Activated naive CD8-positive, alpha-beta T cell (primary cell): ENCODE results near the gene RUNX2.
"Not testable (repeated sequence)": the region's sequence is repeated elsewhere in the genome, so short reads cannot be mapped to it uniquely, and the experiment has no call there.

Experiments used
- H3K27ac Mint-ChIP-seq: one replicate; pipeline ENCODE4 v1.8.0; 2021; ENCODE audit warnings: mixed read lengths
- H3K27me3 Mint-ChIP-seq: one replicate; pipeline ENCODE4 v1.8.0; 2021; ENCODE audit warnings: mixed read lengths
- H3K36me3 Mint-ChIP-seq: one replicate; pipeline ENCODE4 v1.8.0; 2021; ENCODE audit warnings: mixed read lengths
- H3K4me1 Mint-ChIP-seq: one replicate; pipeline ENCODE4 v1.8.0; 2021; ENCODE audit warnings: low read depth, mixed read lengths
- H3K4me3 Mint-ChIP-seq: one replicate; pipeline ENCODE4 v1.8.0; 2021; ENCODE audit warnings: mild to moderate bottlenecking, mixed read lengths
- H3K9me3 Mint-ChIP-seq: one replicate; pipeline ENCODE4 v1.8.0; 2021; ENCODE audit warnings: low read depth, mixed read lengths

The RUNX2 gene

DNA sequence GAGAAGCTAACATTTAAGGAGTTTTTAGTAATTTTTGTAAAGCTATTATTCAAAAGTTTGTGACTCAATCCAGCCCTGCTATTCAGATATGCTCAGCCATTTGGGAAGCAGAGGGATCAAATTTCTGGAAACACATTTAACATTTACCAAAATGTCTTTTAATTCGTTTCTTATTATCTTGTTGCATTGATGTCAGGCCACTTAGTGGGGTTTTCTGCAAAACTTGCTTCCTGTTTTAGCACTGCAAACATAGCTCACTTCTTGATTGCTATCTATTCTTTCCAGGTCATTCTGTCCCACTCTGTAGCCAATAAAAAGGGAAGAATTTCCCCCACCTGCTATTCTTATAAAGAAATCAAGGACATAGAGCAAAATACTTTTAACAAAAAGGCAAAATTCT lies 226.5 kb downstream of the RUNX2 start:
- H3K36me3 Mint-ChIP-seq = peaks cover 6% of the 10 kb centered on the region
- H3K4me3 Mint-ChIP-seq = no peak overlapping the region
- peaks cover 20% of the 10 kb centered on the region for H3K4me1 Mint-ChIP-seq
- no peaks in the 10 kb centered on the region for H3K27me3 Mint-ChIP-seq
- no peak overlapping the region for H3K27ac Mint-ChIP-seq
- H3K9me3 Mint-ChIP-seq = no peaks in the 10 kb centered on the region

DNA sequence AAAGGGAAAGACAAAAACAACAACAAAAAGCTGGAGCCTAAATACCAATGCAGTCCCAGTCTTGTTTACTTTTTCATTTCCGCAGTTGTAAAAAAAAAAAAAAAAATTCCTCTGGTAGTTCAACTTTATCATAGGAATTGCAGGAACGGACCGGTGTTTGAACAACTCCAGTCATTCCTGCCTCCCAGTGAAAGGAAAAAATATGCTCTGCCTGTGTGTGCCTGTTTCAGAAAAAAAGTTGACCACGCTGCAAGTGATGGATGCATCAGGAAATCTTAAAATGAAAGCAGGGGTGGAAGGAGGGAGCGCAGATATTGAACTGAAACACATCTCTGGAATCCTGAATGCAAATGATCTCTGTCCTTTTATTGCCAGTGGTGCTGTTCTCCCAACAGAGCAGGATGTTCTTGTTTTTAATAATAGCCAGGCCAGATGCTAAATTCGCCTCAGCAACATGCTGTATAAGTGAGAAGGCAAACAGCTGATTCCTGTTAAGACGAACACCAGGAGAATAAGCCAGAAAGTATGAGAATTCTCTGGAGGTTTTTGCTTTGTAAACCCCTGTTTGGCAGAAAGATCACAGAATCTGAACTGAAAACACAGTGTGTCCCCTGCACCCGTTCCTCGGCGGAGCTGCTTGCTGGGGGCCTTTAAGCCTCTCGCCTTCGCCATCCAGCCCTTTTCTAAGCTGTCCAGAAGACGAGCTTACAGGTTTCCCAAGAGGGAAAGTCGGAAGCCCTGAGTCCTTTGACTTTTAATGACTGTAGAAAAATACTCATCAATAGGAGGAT lies 228.0 kb downstream of the RUNX2 start:
- Mint-ChIP-seq H3K4me1 (peaks cover 28% of the 10 kb centered on the region), H3K9me3 (no peaks in the 10 kb centered on the region), H3K4me3 (no peak overlapping the region), H3K27me3 (no peaks in the 10 kb centered on the region), H3K27ac (no peak overlapping the region), H3K36me3 (peaks cover 8% of the 10 kb centered on the region)

DNA sequence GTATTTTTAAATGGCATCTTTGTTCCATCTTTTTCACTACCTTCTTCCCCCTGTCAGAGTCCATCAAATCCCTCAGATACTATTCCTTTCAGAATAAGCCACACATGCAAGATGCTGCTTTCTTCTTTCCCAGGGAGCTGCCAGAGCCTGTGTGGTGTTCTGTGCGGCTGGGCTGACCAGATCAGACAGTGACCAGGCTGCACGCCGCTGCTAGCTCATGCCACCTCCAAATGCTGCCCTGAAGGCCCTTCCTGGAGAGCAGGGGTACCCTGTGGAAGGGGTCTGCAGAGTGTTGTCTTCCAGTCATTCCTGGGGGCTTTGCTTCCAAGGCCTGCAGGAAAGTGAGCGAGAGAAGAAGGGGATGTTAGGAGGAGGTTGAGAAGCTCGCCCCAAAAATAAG lies 228.7 kb downstream of the RUNX2 start:
- Mint-ChIP-seq H3K9me3 (no peaks in the 10 kb centered on the region), H3K27ac (peak overlapping the region; percentile 42), H3K4me1 (peaks cover 28% of the 10 kb centered on the region), H3K4me3 (no peak overlapping the region), H3K27me3 (no peaks in the 10 kb centered on the region), H3K36me3 (peaks cover 8% of the 10 kb centered on the region)

DNA sequence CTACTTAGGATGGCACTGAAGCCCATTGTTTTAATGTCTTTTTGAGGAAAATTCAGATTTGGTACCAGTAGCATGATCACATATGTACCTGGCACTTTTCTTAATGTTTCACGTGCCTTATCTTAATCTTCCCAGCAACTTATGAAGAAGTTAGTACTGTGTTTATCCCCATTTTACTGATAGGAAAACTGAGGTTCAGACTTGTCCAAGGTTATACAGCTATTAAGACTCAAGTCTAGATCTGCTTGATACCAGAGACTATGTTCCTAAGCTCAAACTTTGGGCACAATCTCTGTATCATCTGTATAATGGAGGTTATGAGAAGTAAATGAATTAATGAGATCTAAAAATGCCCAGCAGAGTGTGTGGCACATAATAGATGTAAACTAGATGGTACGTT lies 229.3 kb downstream of the RUNX2 start:
- Mint-ChIP-seq H3K36me3 (peaks cover 8% of the 10 kb centered on the region), H3K4me3 (no peak overlapping the region), H3K27ac (peak overlapping the region; percentile 42), H3K4me1 (peaks cover 26% of the 10 kb centered on the region), H3K27me3 (no peaks in the 10 kb centered on the region), H3K9me3 (no peaks in the 10 kb centered on the region)

DNA sequence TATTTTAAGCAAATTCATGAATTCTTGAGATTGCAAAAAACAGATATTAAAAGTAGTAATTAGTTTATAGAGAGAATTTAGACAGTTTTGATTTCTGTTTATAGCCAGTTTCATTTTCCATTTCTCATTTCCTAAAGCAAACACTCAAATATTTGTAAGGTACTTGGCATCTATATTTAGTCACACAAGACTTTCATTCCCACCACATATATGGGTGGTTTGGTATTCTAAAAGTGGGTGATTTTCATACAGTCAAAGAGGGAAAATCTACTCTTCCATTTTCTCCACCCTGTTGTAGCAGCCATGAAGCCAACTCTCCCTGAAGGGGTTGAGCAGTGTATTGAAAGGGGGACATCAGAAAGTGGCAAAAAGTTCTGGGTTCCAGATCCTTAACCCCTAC lies 230.7 kb downstream of the RUNX2 start:
- H3K9me3 Mint-ChIP-seq = no peaks in the 10 kb centered on the region
- peak overlapping the region; percentile 77 for H3K27ac Mint-ChIP-seq
- H3K4me3 Mint-ChIP-seq = peak overlapping the region; percentile 25
- H3K4me1 Mint-ChIP-seq = peaks cover 23% of the 10 kb centered on the region
- H3K27me3 Mint-ChIP-seq = no peaks in the 10 kb centered on the region
- H3K36me3 Mint-ChIP-seq = peaks cover 9% of the 10 kb centered on the region

DNA sequence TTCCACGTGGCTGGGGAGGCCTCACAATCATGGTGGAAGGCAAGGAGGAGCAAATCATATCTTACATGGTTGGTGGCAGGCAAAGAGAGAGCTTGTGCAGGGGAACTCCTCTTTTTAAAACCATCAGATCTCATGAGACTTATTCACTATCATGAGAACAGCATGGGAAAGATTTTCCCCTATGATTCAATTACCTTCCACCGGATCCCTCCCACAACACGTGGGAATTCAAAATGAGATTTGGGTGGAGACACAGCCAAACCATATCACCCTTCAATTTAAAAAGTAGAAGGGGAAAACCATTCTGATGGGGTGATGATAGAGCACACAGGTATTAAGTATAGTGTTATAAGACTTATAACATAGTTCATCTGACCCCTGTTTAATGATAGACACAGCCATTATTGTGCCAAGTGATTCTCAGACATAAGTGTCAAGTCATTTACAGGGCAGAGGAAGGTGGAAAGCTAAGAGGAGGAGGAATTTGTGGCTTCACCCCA lies 232.2 kb downstream of the RUNX2 start:
- H3K9me3 Mint-ChIP-seq, H3K36me3 Mint-ChIP-seq, H3K27me3 Mint-ChIP-seq: not testable (repeated sequence)
- Mint-ChIP-seq H3K4me1 (peaks cover 19% of the 10 kb centered on the region), H3K4me3 (peak overlapping the region; percentile 5), H3K27ac (peak overlapping the region; percentile 74)

DNA sequence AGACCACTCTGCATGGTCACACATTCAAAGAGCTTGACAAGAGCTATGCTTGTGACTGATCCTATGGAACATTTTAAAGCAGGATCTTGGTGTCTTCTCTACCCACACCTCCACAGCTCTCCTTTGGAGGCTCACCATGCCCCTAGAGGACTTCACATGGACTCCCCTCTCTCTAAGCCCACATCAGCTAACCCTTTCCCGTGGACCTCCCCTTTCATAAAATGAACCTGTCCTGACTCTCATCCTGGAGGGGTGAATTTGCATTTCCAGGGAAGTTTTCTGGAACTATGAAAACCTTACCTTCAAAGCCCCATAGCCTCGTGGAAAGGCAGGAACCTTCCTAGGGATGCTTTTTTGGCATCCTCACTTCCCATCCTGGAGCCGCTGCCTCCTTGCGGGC lies 234.0 kb downstream of the RUNX2 start:
- no peak overlapping the region for H3K4me3 Mint-ChIP-seq
- no peaks in the 10 kb centered on the region for H3K9me3 Mint-ChIP-seq
- H3K27me3 Mint-ChIP-seq = no peaks in the 10 kb centered on the region
- peaks cover 19% of the 10 kb centered on the region for H3K4me1 Mint-ChIP-seq
- H3K27ac Mint-ChIP-seq = no peak overlapping the region
- peaks cover 17% of the 10 kb centered on the region for H3K36me3 Mint-ChIP-seq

DNA sequence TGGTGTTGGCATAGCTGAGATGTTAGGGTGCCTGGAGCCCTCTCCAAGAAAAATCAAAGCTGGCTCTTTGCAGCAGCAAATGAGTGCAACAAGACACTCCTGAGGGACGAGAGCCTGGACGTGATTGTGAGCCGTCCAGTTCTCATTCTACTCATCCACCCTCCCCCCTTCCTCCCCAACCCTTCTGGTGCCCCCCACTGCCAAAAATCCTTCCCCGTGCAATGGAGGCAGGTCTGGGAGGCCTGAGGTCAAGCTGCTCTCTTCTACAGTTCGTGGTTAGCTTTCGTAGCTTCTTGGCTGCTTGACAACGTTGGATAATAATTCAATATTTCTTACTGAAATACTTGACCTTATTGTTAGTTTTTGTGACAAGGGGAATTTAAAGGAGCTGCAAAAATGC lies 234.9 kb downstream of the RUNX2 start:
- Mint-ChIP-seq H3K27ac (no peak overlapping the region), H3K9me3 (no peaks in the 10 kb centered on the region), H3K27me3 (no peaks in the 10 kb centered on the region), H3K36me3 (peaks cover 16% of the 10 kb centered on the region), H3K4me1 (peaks cover 19% of the 10 kb centered on the region), H3K4me3 (no peak overlapping the region)

DNA sequence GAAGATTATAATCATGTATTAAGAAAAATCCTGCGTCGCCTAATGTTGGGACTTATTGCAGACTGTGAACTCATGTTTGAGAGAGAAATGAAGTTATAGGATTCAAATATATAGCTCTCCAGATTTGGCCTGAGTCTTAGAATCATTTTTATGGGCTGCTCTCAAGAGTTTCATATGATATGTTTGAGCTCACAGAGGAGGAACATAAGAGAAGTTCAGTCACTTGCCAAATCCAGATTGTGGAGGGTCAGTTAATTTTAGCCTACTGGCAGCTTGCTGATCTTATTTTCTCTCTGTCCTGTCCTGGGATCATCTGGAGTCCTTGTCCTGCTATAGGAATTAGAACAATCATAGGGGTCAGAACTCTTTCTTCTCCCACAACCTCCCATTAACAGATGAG lies 235.7 kb downstream of the RUNX2 start:
- Mint-ChIP-seq H3K27me3 (no peaks in the 10 kb centered on the region), H3K36me3 (peaks cover 18% of the 10 kb centered on the region), H3K4me1 (peaks cover 17% of the 10 kb centered on the region), H3K9me3 (no peaks in the 10 kb centered on the region), H3K27ac (no peak overlapping the region), H3K4me3 (no peak overlapping the region)

DNA sequence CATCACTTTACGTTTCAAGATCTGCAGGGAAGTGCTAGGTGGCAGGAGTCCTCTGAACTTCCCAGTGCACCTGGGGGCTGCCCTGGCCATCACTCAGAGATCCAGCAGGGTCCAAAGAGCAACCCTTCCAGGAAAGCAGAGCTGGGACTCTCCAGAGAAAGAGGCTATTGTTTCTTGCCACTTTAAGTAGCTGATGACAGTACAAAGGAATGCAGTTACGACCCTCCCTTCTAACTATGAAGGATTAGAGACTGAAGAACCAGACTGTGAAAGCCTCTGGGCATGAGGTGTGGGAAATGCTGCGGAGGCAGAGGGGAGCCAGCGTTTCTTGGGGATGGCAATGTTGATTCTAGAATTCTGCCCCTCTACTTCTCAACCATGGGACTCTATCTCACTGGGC lies 238.8 kb downstream of the RUNX2 start:
- H3K27me3 Mint-ChIP-seq = no peaks in the 10 kb centered on the region
- H3K36me3 Mint-ChIP-seq = peaks cover 15% of the 10 kb centered on the region
- H3K4me1 Mint-ChIP-seq = peaks cover 15% of the 10 kb centered on the region
- H3K4me3 Mint-ChIP-seq = no peak overlapping the region
- H3K9me3 Mint-ChIP-seq = no peaks in the 10 kb centered on the region
- no peak overlapping the region for H3K27ac Mint-ChIP-seq

DNA sequence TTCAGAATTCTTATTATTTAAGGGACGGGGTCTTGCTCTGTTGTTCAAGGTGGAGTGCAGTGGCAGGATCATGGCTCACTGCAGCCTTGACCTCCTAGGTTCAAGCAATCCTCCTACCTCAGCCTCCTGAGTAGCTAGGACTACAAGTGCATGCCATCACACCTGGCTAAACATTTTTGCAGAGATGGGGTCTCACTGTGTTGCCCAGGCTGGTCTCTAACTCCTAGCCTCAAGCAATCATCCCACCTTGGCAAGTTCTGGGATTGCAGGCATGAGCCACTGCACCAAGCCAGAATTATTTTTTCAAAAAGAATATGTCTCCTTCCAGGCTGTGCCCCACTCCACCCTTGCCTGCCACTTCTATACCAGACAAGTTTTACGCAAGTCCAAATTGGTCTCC lies 239.7 kb downstream of the RUNX2 start:
- Mint-ChIP-seq H3K36me3 (peaks cover 15% of the 10 kb centered on the region), H3K4me3 (no peak overlapping the region), H3K27me3 (no peaks in the 10 kb centered on the region), H3K27ac (no peak overlapping the region), H3K9me3 (no peaks in the 10 kb centered on the region), H3K4me1 (peaks cover 20% of the 10 kb centered on the region)

DNA sequence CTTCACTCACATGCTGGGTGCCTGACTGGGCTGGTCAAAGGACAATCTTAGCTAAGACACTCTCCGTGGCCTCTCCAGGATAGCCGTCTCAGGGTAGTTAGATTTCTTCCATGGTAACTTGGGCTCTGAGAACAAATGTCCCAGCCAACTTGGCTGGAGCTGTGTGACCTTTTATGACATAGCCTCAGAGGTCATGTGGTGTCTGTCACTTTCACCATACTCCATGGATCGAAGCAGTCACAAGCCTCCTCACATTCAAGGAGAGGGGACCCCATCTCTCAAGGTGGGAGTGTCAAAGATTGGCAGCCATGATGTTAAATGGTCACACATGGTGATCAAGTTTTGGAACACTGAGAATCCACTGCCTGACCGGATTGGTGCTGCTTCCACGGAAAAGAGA lies 240.5 kb downstream of the RUNX2 start:
- peaks cover 15% of the 10 kb centered on the region for H3K36me3 Mint-ChIP-seq
- no peaks in the 10 kb centered on the region for H3K9me3 Mint-ChIP-seq
- no peak overlapping the region for H3K27ac Mint-ChIP-seq
- H3K27me3 Mint-ChIP-seq = no peaks in the 10 kb centered on the region
- H3K4me1 Mint-ChIP-seq = peaks cover 27% of the 10 kb centered on the region
- no peak overlapping the region for H3K4me3 Mint-ChIP-seq

DNA sequence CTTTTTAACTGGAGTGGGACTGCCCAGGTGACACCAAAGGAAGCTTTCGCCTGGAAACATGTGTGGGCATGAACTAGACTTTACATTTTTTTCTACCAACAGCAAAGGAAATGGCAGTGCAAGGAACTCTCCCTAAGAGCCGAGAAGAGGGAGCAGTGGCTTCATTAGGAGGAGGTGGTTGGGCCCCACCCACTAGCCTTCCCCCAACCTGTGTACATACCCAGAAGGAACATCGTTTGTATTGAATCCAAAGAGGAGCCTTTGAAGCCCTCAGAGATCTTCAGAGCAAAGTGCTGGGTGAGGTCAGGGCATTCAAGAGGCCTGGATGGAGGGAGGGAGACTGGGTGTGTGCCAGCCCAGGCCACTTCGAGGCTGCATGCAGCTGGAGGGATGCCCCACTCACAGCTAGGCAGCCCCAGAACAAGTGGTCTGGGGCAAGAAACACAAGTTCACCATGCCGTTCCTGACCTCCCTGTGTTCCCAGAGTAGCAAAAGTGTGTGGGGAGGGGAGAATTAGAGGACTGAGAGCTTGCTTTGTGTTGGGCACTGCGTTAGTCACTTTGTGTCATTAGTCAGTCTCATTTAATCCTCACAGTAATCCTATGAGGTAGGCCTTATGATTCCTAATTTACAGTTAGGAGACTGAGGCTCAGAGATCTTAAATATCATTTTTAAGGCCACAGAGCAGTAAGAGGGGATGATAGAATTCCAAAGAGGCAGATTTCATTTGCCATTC lies 241.2 kb downstream of the RUNX2 start:
- H3K4me1 Mint-ChIP-seq = peaks cover 31% of the 10 kb centered on the region
- H3K27me3 Mint-ChIP-seq = no peaks in the 10 kb centered on the region
- peak overlapping the region; percentile 3 for H3K27ac Mint-ChIP-seq
- no peaks in the 10 kb centered on the region for H3K9me3 Mint-ChIP-seq
- no peak overlapping the region for H3K4me3 Mint-ChIP-seq
- peaks cover 13% of the 10 kb centered on the region for H3K36me3 Mint-ChIP-seq

DNA sequence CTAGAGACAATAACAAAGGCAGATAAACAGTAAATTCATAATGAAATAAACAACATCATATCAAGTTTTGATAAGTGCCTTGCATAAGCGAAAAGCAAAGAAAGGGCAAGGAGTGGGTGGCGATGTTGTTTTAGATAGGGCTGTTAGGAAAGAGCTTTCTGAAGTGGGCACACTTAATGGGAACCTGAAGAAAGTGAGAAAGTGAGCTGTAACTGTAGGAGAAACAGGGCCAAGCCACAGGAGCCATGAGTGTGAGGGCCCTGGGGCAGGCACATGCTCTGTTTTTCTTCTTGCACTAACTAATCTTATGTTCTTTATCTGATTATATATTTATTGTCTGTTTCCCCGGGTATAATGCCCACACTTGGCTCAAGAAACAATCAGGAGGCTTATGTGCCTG lies 243.0 kb downstream of the RUNX2 start:
- H3K9me3 Mint-ChIP-seq = no peaks in the 10 kb centered on the region
- H3K36me3 Mint-ChIP-seq = peaks cover 10% of the 10 kb centered on the region
- H3K27ac Mint-ChIP-seq = peak overlapping the region; percentile 41

DNA sequence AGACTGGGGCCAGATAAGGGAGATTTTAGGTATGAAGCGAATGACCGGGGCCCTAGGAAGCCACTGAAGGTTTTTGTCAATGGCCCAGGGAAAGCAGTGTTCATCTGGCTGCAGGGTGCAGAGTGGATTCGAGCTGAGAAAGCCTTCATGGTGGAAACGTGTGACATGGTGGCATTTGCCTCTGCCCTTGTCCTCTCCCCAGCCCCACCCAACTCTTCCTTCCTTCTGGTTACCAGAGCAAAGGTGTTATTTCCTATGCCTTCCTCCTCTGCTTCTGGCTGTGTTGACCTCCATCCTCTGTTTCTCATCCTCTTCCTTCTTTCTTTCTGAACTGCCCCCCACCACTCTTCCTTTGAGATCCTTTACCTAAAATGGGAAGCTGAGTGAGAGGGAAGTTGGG lies 244.7 kb downstream of the RUNX2 start:
- H3K4me1 Mint-ChIP-seq = peaks cover 34% of the 10 kb centered on the region
- H3K4me3 Mint-ChIP-seq = no peak overlapping the region
- no peak overlapping the region for H3K27ac Mint-ChIP-seq
- H3K9me3 Mint-ChIP-seq = no peaks in the 10 kb centered on the region
- no peaks in the 10 kb centered on the region for H3K27me3 Mint-ChIP-seq
- peaks cover 5% of the 10 kb centered on the region for H3K36me3 Mint-ChIP-seq

More for the DNA sequence above, 243.0 kb downstream of the RUNX2 start:
- no peak overlapping the region for H3K4me3 Mint-ChIP-seq
- H3K27me3 Mint-ChIP-seq = no peaks in the 10 kb centered on the region
- peaks cover 31% of the 10 kb centered on the region for H3K4me1 Mint-ChIP-seq
